HG03064 (cell line): Measurements from ENCODE around the gene SKIC2.
"Not testable (repeated sequence)": the region's sequence is repeated elsewhere in the genome, so short reads cannot be mapped to it uniquely, and the experiment has no call there.

Experiments used
- ATAC-seq: cut with Tn5 transposase; IDR thresholded peaks from one replicate; pipeline ENCODE4 v1.9.1; 2021; ENCODE audit warnings: low read depth; ENCODE audit not compliant: unreplicated experiment

SKIC2 gene

GRCh38 chr6:32002546-32003268 is 43.7 kb downstream of the SKIC2 start:
- not testable (repeated sequence) for ATAC-seq

GRCh38 chr6:32003301-32003700 is 44.3 kb downstream of the SKIC2 start:
- ATAC-seq: not testable (repeated sequence)

- not testable (repeated sequence) for ATAC-seq
Observed at GRCh38 chr6:32004393-32004792, 45.4 kb downstream of the SKIC2 start.

- not testable (repeated sequence) for ATAC-seq
Observed at GRCh38 chr6:32004864-32005537, 46.0 kb downstream of the SKIC2 start.

GRCh38 chr6:32005538-32005880 is 46.5 kb downstream of the SKIC2 start:
- ATAC-seq: not testable (repeated sequence)

- not testable (repeated sequence) for ATAC-seq
Observed at GRCh38 chr6:32005991-32006529, 47.1 kb downstream of the SKIC2 start.

- ATAC-seq: not testable (repeated sequence)
Observed at GRCh38 chr6:32007086-32007485, 48.1 kb downstream of the SKIC2 start.

GRCh38 chr6:32008037-32008436 is 49.1 kb downstream of the SKIC2 start:
- ATAC-seq: not testable (repeated sequence)

- not testable (repeated sequence) for ATAC-seq
Observed at GRCh38 chr6:32008616-32009015, 49.6 kb downstream of the SKIC2 start.

GRCh38 chr6:32009537-32009936 is 50.6 kb downstream of the SKIC2 start:
- ATAC-seq: not testable (repeated sequence)

GRCh38 chr6:32010856-32011530 is 52.0 kb downstream of the SKIC2 start:
- not testable (repeated sequence) for ATAC-seq

GRCh38 chr6:32012941-32013617 is 54.1 kb downstream of the SKIC2 start:
- not testable (repeated sequence) for ATAC-seq

GRCh38 chr6:32013738-32014137 is 54.8 kb downstream of the SKIC2 start:
- ATAC-seq: not testable (repeated sequence)

- ATAC-seq: not testable (repeated sequence)
Observed at GRCh38 chr6:32014547-32014946, 55.6 kb downstream of the SKIC2 start, which contains the start of gene C4B. Gene C4B, plus strand, starts transcription at chr6:32014795. Its CDS starts 51 bp downstream, at chr6:32014846.
